22Rv1 (cell line): ENCODE measurements around the gene ACAP3.

Experiments
- ZFX ChIP-seq: fragments of 450-650 bp; IDR thresholded peaks from 2 replicates; pipeline ENCODE4 v1.6.1; 2017; ENCODE audit warnings: antibody characterized with exemption, borderline replicate concordance
- TF ChIP-seq, protein P1 (sequence below): fragments of 450-650 bp; IDR thresholded peaks from 2 replicates; pipeline ENCODE4 v1.5.1; 2017; ENCODE audit warnings: mild to moderate bottlenecking

DNA sequence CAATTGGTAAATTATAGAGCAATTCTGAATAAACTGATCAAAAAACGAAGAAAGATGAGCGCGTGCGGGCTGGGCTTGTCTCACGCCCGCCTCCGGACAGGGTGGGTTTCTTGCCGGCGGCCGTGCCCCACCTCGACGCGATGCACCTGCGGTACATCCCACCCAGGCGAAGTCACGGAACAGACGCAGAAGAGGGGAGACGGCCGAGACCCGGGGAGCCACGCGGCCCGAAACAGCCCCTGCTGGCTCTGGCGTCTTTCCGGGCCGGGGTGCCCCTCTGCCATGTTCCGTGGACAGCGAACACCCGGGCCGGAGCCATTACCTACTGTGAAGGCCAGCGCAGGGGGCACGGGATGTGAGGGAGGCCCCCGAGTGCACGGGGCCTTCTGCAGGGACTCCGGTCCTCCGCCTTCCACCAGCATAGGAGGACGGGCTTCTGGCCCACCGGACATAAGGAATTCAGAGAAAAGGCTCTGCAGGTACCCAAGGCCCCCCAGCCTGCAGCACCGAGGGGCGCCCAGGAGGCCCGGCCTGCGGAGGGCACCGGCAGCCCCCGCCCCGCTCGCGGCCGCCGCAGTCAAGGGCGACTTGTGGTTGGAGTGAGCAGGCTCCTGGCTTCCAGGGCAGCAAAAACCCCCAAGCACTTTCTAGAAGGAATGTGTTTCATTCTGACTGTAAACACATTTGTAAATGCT is 53.6 kb downstream of the ACAP3 start:
- TF ChIP-seq, protein P1, sequence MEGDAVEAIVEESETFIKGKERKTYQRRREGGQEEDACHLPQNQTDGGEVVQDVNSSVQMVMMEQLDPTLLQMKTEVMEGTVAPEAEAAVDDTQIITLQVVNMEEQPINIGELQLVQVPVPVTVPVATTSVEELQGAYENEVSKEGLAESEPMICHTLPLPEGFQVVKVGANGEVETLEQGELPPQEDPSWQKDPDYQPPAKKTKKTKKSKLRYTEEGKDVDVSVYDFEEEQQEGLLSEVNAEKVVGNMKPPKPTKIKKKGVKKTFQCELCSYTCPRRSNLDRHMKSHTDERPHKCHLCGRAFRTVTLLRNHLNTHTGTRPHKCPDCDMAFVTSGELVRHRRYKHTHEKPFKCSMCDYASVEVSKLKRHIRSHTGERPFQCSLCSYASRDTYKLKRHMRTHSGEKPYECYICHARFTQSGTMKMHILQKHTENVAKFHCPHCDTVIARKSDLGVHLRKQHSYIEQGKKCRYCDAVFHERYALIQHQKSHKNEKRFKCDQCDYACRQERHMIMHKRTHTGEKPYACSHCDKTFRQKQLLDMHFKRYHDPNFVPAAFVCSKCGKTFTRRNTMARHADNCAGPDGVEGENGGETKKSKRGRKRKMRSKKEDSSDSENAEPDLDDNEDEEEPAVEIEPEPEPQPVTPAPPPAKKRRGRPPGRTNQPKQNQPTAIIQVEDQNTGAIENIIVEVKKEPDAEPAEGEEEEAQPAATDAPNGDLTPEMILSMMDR: no peak
- no peak for TF ChIP-seq ZFX
